ENCODE results near the gene DNAH17. TPM values are rescaled to one million over a fixed set of nuclear protein-coding genes. Genes with fewer than 3 reads are reported as not detected.

The DNAH17 gene
- total and polyA plus RNA-seq, 2 of the 8 experiments (the other 6 are each of a cell fraction or from before 2014, with no cell fraction given) = 0.14 to 0.67 TPM

DNA sequence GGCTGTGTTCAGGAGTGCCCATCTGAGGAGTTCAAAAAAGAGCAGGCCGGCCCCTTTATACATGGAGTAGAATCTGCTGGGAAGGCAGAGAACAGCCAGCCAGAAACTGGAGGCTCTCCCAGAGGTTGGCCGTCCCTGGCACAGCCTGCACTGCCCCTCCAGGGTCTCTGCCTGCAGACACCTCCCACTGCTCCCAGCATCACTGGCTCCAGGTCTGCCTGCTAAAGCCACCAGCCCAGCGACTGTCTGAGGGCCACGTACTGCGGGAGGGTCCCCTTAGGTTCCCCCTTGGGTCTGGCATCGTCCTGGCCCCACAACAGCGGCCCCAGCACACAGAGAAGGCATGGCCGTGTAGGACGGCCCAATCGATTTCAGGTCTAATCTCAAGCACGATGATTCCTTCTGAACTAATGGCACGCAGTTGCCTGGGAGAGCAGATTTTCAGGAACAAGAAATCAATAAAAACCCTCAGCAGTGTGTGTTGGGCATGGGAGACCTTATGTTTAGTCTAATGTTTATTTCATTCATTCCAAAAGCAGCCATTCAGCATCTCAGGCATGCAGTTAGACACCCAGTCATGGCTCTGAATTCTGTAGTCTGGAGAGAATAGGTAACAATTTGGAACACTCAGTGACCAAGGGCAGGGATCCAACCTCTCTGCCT is 103.1 kb downstream of the DNAH17 start (continued):
- TF ChIP-seq, protein P1, sequence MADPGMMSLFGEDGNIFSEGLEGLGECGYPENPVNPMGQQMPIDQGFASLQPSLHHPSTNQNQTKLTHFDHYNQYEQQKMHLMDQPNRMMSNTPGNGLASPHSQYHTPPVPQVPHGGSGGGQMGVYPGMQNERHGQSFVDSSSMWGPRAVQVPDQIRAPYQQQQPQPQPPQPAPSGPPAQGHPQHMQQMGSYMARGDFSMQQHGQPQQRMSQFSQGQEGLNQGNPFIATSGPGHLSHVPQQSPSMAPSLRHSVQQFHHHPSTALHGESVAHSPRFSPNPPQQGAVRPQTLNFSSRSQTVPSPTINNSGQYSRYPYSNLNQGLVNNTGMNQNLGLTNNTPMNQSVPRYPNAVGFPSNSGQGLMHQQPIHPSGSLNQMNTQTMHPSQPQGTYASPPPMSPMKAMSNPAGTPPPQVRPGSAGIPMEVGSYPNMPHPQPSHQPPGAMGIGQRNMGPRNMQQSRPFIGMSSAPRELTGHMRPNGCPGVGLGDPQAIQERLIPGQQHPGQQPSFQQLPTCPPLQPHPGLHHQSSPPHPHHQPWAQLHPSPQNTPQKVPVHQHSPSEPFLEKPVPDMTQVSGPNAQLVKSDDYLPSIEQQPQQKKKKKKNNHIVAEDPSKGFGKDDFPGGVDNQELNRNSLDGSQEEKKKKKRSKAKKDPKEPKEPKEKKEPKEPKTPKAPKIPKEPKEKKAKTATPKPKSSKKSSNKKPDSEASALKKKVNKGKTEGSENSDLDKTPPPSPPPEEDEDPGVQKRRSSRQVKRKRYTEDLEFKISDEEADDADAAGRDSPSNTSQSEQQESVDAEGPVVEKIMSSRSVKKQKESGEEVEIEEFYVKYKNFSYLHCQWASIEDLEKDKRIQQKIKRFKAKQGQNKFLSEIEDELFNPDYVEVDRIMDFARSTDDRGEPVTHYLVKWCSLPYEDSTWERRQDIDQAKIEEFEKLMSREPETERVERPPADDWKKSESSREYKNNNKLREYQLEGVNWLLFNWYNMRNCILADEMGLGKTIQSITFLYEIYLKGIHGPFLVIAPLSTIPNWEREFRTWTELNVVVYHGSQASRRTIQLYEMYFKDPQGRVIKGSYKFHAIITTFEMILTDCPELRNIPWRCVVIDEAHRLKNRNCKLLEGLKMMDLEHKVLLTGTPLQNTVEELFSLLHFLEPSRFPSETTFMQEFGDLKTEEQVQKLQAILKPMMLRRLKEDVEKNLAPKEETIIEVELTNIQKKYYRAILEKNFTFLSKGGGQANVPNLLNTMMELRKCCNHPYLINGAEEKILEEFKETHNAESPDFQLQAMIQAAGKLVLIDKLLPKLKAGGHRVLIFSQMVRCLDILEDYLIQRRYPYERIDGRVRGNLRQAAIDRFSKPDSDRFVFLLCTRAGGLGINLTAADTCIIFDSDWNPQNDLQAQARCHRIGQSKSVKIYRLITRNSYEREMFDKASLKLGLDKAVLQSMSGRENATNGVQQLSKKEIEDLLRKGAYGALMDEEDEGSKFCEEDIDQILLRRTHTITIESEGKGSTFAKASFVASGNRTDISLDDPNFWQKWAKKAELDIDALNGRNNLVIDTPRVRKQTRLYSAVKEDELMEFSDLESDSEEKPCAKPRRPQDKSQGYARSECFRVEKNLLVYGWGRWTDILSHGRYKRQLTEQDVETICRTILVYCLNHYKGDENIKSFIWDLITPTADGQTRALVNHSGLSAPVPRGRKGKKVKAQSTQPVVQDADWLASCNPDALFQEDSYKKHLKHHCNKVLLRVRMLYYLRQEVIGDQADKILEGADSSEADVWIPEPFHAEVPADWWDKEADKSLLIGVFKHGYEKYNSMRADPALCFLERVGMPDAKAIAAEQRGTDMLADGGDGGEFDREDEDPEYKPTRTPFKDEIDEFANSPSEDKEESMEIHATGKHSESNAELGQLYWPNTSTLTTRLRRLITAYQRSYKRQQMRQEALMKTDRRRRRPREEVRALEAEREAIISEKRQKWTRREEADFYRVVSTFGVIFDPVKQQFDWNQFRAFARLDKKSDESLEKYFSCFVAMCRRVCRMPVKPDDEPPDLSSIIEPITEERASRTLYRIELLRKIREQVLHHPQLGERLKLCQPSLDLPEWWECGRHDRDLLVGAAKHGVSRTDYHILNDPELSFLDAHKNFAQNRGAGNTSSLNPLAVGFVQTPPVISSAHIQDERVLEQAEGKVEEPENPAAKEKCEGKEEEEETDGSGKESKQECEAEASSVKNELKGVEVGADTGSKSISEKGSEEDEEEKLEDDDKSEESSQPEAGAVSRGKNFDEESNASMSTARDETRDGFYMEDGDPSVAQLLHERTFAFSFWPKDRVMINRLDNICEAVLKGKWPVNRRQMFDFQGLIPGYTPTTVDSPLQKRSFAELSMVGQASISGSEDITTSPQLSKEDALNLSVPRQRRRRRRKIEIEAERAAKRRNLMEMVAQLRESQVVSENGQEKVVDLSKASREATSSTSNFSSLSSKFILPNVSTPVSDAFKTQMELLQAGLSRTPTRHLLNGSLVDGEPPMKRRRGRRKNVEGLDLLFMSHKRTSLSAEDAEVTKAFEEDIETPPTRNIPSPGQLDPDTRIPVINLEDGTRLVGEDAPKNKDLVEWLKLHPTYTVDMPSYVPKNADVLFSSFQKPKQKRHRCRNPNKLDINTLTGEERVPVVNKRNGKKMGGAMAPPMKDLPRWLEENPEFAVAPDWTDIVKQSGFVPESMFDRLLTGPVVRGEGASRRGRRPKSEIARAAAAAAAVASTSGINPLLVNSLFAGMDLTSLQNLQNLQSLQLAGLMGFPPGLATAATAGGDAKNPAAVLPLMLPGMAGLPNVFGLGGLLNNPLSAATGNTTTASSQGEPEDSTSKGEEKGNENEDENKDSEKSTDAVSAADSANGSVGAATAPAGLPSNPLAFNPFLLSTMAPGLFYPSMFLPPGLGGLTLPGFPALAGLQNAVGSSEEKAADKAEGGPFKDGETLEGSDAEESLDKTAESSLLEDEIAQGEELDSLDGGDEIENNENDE (IDR thresholded peaks at IDR 0.05; ENCODE audit: insufficient replicate concordance, low read length) = no peak
- TF ChIP-seq JUN (IDR thresholded peaks at IDR 0.05; ENCODE audit: low read depth, low read length) = no peak
- TF ChIP-seq MAX (IDR thresholded peaks at IDR 0.05) = no peak
- TF ChIP-seq ZNF274 (IDR thresholded peaks at IDR 0.05; ENCODE audit: borderline replicate concordance, extremely low read depth, low read length) = no peak
- TF ChIP-seq POU5F1 (IDR thresholded peaks at IDR 0.05; ENCODE audit: low read depth, low read length) = no peak
- no peak for TF ChIP-seq GABPA (IDR thresholded peaks at IDR 0.05; ENCODE audit: borderline replicate concordance, insufficient read depth, low read length)
- TF ChIP-seq POLR2A (IDR thresholded peaks at IDR 0.05; ENCODE audit: control extremely low read depth in 1 of 2, low read depth in 2 of 2, low read length in 2 of 2) = no peak
- no peak for TF ChIP-seq SP4 (IDR thresholded peaks at IDR 0.05; ENCODE audit: low read length)
- TF ChIP-seq SAP30 (IDR thresholded peaks at IDR 0.05; ENCODE audit: insufficient read depth, insufficient replicate concordance, low read length) = no peak
- TF ChIP-seq BACH1 (IDR thresholded peaks at IDR 0.05; ENCODE audit: low read length) = no peak
